ENCODE results near the gene BRMS1.
"Not testable (repeated sequence)": the region's sequence is repeated elsewhere in the genome, so short reads cannot be mapped to it uniquely, and the experiment has no call there.

The BRMS1 gene

DNA sequence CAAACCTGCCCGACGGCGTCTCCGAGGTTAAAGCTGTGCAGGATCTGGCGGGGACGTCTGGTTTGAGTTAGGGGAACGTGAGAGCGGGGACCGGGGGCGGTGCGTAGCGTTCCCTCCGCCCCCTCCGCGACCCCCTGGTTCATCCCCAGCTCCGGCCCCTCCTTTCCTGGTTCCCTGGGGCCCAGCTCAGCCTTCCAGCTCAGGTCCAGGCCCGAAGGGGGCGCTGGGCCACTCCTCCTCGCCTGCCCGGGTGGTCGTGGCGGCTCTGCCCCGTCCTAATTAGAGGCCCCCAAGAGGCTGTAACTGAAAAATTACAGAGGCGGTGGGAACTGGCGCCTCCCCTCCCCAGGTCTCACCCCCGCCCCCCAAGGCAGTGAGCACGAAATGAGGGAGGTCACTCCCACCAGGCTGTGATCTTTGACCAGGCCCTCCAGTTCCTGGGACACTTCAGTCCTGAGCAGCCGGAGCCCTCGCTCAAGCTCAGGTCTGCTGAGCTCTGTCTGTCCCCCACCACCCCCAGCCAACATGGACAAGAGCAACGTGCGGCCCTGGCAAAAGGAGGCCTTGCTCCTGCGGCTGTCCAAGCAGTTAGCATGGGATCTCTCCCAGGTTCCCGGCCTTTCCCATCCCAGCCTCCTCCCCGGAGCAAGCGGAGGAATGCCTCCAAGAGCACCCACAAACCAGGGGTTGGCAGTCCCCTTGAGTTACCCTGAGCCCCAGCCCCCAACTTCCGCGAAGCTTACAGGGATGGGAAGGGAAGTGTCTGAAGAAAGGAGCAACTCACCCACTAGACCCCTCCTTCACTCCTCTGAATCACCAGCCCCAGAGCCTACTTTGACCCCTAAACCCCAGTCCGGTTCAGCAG, 31.4 kb downstream of the BRMS1 start:
- ChIA-PET CTCF (interaction anchor here (1.0 to 3.2 kb wide), 4 partner anchors 12 to 76 kb away, joined by 3 to 25 read pairs (median 20); partner anchors contain the start of gene RIN1), POLR2A (ENCODE audit: low non-redundant PET) (interaction anchor here (0.6 to 1.0 kb wide), 3 partner anchors 16 to 191 kb away, joined by 3 to 5 read pairs (median 4); partner anchors contain the start of gene YIF1A)
- TF ChIP-seq, protein P1, sequence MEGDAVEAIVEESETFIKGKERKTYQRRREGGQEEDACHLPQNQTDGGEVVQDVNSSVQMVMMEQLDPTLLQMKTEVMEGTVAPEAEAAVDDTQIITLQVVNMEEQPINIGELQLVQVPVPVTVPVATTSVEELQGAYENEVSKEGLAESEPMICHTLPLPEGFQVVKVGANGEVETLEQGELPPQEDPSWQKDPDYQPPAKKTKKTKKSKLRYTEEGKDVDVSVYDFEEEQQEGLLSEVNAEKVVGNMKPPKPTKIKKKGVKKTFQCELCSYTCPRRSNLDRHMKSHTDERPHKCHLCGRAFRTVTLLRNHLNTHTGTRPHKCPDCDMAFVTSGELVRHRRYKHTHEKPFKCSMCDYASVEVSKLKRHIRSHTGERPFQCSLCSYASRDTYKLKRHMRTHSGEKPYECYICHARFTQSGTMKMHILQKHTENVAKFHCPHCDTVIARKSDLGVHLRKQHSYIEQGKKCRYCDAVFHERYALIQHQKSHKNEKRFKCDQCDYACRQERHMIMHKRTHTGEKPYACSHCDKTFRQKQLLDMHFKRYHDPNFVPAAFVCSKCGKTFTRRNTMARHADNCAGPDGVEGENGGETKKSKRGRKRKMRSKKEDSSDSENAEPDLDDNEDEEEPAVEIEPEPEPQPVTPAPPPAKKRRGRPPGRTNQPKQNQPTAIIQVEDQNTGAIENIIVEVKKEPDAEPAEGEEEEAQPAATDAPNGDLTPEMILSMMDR (conservative IDR thresholded peaks at IDR 0.05; ENCODE audit: low read depth): no peak
- DNase-seq (ENCODE audit: low spot score): no peak
- H3K27ac ChIP-seq: peak overlapping the region; percentile 93

DNA sequence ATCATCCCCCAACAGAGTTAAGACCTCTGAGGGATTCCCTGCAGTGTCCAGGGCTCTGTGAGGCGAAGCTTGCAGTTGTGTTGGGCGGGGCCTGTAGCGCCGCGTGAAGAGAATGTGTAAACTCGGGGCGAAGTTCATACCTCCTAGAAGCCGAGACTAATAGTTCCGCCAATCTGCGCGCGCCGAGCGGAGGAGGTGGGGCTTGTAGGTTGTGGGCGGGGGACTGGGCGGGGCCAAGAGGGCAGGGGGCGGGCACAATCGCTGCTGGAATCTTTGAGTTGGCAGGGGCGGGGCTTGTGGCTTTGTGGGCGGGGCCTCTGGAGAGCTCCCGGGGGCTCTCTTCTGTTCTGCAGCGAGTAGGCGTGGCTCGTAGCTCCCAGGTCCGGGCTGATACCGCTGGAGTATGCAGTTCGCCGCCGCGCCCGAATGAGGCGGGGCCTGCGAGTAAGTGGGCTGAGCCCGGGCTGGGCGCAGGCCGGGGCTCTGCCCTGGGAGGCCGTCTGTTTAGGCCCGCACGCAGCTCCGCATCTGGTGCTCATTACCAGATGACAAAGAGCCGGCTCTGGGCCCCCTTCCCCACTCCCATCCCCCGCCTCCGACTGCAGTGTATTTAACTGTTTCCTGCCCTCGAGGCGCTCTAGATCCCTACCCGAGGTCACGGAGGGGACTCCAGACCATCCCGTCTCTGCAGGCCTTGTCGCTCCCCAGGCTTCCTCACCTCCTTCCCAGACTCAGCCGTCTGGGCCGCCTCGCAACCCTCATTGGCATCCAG, 32.2 kb downstream of the BRMS1 start:
- ChIA-PET POLR2A (ENCODE audit: low non-redundant PET) (interaction anchor here (0.6 to 2.0 kb wide), 7 partner anchors 15 to 190 kb away, joined by 3 to 5 read pairs (median 4); partner anchors contain the start of gene YIF1A), CTCF (interaction anchor here (0.6 to 3.2 kb wide), 8 partner anchors 12 to 813 kb away, joined by 3 to 25 read pairs (median 11); partner anchors contain the start of gene RIN1)
- TF ChIP-seq, protein P1 (conservative IDR thresholded peaks at IDR 0.05; ENCODE audit: low read depth): no peak
- H3K27ac ChIP-seq: peak overlapping the region; percentile 93
- DNase-seq (ENCODE audit: low spot score): peak; percentile 95

DNA sequence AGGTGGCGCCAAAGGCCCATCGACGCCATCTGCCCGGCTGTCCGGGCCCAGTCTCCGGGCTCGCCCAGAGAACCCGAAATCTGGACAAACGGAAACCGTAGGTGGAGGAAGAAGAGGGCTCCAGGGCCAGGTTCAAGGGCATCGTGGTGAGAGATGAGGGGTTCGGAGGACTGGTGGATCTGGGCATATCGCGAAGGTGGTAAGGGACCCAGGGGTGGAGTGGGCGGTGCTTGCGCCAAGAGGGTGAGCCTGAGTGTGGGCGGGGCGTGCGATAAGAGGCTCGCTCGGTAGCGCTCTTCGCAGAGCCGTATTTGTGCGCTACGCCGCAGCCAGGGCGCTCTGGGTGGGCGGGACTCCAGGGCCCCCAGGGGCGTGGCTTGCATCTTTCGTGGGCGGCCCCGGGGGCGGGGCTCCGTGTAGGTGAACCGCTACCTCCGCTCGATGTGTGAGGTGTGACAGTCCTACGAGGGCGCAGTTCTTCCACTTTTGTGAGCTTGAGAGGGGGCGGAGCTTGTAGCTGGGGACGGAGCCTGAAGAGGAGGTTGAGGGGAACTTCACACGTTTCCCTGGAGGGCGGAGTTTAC, 32.8 kb downstream of the BRMS1 start:
- TF ChIP-seq, protein P1 (conservative IDR thresholded peaks at IDR 0.05; ENCODE audit: low read depth): peak; percentile 58
- peak overlapping the region; percentile 93 for H3K27ac ChIP-seq
- POLR2A ChIA-PET (ENCODE audit: low non-redundant PET): interaction anchor here (0.6 to 2.0 kb wide), 5 partner anchors 23 to 153 kb away, joined by 3 to 5 read pairs (median 3); partner anchors contain the start of gene YIF1A
- DNase-seq (ENCODE audit: low spot score): peak; percentile 89
- CTCF ChIA-PET: interaction anchor here (0.6 to 3.2 kb wide), 28 partner anchors 11 to 814 kb away, joined by 3 to 25 read pairs (median 4); partner anchors contain the start of genes BRMS1, RIN1 and SLC29A2

DNA sequence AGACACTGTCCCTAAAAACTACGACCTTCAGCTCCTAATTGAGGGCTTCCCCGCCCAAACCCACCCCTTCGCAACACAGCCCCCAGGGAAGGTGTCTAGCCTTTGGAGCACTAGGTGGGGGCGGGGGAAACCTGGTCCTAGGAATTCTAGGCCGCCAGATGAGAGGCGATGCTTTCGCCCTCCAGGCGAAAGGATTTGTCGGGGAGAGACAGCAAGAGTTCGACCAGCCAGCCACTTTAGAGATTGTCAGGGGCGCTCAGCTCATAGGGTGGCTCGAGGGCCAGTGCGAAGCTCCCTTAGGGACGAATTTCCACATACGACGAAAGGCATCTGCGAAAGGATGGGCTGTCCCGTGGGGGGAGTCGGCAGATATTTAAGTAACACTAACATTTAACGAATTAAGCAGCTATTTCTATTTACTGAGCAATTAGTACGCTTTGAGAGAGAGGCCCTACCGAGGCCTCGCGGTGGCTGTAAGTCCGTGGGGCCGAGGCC, 33.4 kb downstream of the BRMS1 start:
- ChIA-PET POLR2A (ENCODE audit: low non-redundant PET) (interaction anchor here (2.0 kb wide), 1 partner anchor 75 kb away, joined by 5 read pairs; no protein-coding TSS in a partner anchor), CTCF (interaction anchor here (0.6 to 3.2 kb wide), 31 partner anchors 9 to 357 kb away, joined by 3 to 25 read pairs (median 4); partner anchors contain the start of genes BRMS1, RIN1 and SLC29A2)

GRCh38 chr11:66310803-66311440, 34.0 kb downstream of the BRMS1 start:
- ChIA-PET CTCF (interaction anchor here (0.6 to 3.2 kb wide), 29 partner anchors 8 to 111 kb away, joined by 3 to 25 read pairs (median 4); partner anchors contain the start of genes BRMS1, RIN1 and SLC29A2), POLR2A (ENCODE audit: low non-redundant PET) (interaction anchor here (0.7 to 2.0 kb wide), 2 partner anchors 75 to 110 kb away, joined by 3 to 5 read pairs; no protein-coding TSS in a partner anchor)
- not testable (repeated sequence) for DNase-seq (ENCODE audit: low spot score)
- H3K27ac ChIP-seq: peak overlapping the region; percentile 93

More for the DNA sequence above, 33.4 kb downstream of the BRMS1 start:
- TF ChIP-seq, protein P1 (conservative IDR thresholded peaks at IDR 0.05; ENCODE audit: low read depth): peak; percentile 87
- H3K27ac ChIP-seq: peak overlapping the region; percentile 93
- DNase-seq (ENCODE audit: low spot score): no peak

DNA sequence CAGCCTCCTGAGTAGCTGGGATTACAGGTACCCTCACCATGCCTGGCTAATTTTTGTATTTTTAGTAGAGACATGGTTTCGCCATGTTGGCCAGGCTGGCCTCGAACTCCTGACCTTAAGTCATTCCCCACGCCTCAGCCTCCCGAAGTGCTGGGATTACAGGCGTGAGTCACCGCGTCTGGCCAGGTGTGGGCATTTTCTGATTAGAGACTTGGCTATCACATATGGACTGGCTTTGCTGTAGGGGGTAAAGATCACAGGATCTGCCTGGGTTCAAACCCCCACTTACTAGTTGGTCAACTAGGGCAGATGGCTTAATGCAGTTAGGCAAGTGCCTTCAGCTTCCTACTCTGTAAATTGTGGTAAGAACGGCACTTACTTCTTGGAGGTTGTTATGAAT, 34.6 kb downstream of the BRMS1 start:
- DNase-seq (ENCODE audit: low spot score): no peak
- H3K27ac ChIP-seq: no peak overlapping the region
- ChIA-PET CTCF (interaction anchor here (1.5 kb wide), 1 partner anchor 75 kb away, joined by 24 read pairs; no protein-coding TSS in a partner anchor), POLR2A (ENCODE audit: low non-redundant PET) (interaction anchor here (0.7 kb wide), 1 partner anchor 111 kb away, joined by 3 read pairs; no protein-coding TSS in a partner anchor)
- TF ChIP-seq, protein P1 (conservative IDR thresholded peaks at IDR 0.05; ENCODE audit: low read depth): no peak
